Globus pallidus (tissue), 1 donor: Measurements from ENCODE around the gene GRHL1.
"Not testable (repeated sequence)": the region's sequence is repeated elsewhere in the genome, so short reads cannot be mapped to it uniquely, and the experiment has no call there.

ENCODE experiments used
- DNase-seq: peaks from one replicate; pipeline ENCODE4 v3.0.0-alpha.2; 2015; ENCODE audit warnings: low spot score

The GRHL1 gene

DNA sequence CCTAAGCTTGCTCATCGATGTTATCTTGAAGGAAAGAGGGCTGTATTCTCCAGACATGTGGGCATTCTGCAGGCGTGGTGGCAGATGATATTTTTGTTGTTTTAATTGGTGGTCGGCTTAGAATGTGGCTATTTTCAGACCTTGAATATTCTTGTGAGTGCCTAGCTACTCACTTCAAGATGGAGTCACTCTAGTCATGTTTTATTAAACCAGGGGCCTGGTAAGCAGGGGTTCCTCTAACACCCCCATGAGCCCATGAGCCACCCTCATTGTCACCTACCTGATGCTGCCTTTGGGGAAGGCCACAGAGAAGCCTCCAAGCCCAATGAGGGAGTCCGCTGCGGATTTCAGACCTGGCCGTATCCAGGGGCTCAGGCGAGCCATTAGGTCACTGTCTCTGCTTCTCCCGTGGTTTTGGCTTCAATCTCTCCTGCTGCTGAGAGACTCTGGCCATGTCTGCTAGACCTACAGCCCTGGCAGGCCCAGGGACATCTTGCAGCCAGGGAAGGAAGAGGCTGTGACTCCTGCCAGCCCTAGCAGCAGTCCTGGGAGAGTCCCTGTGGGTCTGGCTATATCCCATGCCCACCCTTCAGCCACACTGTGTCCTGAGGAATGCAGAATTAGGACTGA is 75.6 kb downstream of the GRHL1 start:
- no peak for DNase-seq

DNA sequence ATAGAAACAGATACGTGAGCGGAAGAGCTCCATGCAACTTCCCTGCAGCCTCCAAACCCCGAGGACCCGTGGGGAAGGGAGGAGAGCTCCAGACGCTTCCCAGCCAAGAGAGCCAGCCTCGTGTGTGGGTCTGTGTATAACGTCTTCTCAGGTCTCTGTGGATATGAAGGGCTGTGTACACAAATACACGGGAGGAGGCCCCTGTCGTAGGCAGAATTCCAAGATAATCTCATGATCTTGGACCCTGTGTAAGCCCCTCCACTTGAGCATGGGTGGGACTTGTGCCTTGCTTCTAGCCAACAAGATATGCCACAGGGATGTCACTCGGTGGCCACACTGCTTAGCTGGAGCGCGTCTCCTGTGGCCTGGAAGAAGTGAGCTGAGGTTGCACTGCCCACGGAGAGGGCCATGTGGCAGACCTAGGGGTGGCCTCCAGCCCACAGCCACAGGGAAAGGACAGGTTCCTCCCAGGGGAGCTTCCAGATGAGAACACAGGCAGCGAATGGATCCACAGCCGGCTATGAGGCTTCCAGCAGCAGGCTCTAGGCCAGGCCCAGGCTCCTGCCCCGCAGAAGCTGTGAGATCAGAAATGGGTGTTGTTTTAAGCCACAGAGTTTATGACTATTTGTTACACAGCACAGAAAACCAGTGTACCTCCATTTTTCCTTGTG is 76.3 kb downstream of the GRHL1 start:
- DNase-seq: no peak

DNA sequence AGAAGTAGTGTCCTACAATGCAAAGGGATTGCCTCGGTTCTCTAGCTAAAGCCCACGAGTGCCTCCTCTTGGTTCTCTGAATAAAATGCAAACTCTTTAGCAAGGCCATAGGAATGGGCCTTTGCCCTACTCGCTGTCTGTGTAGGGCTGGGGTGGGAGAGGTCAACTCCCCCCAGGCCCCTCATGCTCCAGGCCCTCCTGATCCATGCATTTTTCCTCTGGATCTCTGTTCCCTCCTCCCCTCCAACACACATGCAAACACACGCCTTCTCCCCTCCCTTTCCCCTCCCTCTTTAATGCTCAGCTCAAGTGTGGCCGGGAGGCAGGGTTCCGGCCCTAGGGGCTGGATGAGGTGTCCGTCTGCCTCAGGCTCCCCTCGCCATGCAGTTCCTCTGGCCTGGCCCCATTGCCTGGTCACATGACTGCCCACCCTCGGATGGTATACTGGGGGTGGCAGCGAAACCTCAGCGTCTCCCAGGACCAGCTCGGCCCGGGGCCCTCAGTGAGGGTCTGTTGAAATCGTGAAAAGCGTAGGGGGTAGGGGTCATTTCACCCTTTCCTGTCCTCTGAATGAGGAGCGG is 77.0 kb downstream of the GRHL1 start:
- no peak for DNase-seq

DNA sequence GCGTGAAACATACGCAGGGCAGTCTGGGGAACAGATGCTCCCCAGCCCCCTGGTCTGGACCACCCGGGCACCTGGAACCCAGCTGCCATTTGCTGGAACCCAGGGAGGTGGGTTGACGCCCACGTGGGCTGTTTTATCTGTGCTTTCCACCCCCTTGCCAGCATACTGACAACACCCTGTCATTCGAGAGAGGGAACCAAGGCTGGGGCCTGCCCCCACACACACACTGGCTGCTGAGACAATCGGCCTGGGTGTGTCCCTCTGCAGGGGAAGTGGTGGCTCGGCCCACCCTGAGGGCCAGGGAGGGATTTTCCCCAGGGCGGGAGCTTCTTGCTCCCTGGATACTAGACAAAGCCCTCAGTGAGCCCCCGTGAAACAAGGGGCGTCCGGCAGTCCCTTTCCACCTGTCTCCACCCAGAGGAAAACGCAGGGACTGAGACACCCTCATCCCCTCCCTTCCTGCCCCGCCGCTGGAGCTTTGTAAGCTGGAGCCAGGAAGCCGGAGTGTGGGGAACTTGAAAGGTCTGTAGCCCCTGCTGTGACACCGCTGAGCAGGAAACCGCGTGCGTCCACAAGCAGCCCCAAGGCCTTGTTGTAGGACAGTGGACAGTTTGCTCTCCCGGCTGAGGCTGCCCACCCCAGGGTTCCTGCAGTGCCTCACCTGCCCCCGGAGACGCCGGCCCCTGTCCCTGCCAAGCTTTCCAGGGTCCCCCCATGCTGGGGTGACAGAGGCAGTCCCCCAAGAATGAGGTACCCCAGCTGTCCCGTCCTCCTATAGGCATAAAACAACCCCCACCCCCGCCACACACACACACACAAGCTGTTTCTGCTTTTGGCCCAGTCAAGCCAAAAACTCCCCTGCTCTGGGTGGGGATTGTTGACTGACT is 77.7 kb downstream of the GRHL1 start:
- no peak for DNase-seq

DNA sequence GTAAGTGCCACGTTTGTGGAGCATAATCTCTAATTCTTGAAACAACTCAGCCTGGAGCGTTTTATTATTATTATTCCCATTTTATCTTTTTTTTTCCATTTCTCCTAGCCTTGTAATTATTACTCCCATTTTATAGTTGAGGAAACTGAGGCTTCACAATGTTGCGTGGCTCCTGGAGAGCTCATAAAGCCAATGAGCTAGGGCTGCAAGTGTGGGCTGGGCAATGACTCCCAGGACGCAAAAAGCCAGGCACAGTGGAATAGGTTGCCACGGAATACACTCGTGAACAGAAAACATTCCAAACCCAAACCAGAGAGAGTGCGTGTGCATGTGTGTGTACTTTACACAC is 78.4 kb downstream of the GRHL1 start:
- DNase-seq: no peak

DNA sequence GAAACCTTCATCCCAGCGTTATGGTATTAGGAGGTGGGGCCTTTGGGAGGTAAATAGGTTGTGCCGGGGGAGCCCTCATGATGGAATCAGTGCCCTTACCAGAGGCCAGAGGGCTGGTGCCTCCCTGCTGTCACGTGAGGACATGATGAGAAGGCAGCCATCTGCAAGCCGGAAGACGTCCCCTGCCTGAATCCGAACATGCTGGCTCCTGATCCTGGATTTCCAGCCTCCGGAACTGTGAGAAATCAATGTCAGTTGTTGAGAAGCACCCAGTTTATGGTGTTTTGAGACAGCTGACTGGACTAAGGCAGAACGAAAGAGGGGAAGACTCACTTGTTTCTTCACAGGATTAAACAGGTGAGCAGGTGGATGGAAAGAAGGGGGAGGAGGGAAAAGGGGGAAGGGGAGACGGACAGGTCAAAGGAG is 78.8 kb downstream of the GRHL1 start:
- DNase-seq: no peak

DNA sequence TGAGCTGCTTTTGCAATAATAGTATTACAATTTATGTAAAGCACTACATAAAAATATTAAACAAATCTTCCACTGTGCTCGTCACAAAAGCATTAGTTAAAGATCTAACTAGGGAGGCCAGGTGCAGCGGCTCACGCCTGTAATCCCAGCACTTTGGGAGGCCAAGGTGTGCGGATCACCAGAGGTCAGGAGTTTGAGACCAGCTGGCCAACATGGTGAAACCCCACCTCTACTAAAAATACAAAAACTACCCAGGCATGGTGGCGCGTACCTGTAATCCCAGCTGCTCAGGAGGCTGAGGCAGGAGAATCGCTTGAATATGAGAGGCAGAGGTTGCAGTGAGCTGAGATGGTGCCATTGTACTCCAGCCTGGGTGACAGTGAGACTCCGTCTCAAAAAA is 79.3 kb downstream of the GRHL1 start:
- DNase-seq: not testable (repeated sequence)

DNA sequence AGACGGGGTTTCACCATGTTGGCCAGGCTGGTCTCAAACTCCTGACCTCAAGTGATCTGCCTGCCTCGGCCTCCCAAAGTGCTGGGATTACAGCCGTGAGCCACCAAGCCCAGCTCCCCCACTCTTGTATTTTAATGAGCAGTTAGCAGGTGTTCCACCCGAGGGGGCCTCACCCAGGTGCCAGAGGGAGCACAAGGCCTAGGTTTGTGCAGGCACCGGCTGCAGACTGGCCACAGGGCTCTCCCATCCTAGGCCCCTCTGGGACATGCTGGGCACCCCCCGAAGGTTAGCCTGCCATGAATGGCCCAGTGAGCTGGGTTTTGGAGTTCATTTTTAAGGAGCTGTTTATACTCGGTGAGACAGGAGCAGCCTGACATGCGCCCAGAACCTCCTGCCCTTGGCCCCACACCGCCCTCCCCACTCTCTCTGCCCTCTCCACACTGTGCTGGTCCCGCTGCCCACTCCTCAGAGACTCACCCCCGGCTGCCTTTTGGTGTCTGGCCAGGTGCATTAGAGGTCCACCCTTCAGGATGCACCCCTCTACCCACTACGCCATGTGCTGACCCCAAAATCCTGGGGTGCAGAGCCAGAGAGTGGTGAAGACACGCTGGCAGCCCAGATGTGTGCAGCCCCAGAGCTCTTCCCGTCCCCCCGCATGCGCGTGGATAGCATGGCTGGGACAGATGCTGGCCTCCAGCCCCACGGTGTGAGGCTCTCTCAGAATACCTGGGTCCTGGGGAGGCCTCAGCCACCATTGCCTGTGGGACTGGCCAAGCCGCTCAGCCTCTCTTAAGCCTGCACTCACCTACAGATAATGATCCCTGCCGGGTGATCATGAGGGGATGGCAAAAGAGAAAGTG is 80.6 kb downstream of the GRHL1 start:
- DNase-seq: no peak

DNA sequence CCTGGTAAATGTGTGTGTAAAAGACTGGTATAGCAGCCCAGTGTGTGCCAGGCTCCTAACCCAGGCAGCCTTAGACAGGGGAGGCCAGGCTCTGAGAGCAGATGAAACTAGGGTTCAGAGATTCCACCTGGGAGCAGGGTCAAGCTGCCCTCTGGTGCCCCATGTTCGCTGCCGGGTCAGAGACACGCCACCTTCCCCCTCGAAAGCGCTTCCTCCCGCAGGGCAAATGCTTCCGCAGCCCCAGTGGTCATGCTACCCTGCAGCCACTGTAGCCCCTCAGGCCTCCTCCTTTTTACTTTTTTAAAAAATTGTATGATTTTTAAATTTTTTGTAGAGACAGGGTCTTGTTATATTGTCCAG is 81.2 kb downstream of the GRHL1 start:
- DNase-seq: no peak

DNA sequence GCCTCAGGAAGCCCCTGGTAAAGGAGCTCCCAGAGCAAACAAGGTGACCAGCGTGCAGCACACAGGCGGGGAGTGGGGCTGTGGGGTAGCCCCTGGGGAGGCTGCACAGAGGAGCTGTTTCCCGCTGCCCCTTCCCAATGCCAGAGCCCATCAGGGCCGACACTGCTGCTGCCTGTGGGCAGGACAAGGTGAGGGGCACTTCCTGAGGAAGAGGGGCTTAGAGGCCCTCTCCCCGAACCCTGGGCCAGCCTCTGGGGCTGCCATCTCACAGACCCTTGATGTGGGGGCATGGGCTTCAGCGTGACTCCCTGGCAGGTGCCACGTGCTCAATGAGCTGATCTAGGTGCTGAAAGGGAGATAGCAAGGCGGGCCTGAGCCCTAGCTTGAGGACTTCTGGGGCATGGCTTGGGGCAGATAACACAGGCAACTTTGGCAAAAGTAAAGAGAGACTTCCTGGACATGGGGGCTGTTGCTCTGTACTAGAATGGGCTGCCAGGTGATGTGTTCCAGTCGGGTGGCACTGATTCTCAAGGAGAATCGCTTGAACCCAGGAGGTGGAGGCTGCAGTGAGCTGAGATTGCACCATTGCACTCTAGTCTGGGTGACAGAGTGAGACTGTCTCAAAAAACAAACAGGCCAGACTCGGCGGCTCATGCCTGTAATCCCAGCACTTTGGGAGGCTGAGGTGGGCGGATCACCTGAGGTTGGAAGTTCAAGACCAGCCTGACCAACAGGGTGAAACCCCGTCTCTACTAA is 81.9 kb downstream of the GRHL1 start:
- DNase-seq: no peak

DNA sequence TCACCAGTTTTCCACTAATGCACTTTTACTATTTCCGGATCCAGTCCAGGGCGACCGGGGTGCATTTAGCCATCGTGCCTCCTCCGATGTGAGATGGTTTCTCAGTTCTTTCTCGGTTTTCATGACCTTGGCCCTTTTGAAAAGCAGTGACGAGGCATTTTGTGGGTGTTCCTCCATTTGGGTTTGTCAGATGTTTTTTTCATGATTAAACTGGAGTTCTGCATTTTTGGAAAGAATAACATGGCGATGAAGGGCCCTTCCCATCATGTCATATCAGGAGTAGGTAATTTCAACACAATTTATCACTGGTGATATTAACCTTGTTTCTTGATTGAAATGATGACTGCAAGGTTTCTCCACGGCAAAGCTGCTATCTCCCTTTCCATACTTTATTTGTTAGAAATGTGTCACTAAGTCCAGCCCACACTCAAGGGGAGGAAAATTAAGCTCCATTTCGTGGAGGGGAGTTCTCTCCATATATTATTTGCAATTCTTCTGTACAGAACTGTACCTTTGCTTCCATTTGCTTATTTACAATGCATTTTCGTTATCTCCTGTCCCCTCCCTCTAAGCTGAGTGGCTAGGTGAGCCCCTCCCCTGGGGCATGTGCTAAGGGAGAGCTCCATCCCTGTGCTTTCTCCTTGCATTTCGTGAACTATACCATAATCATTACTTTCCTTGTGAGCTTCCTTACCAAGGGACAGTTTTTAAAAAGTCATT is 83.0 kb downstream of the GRHL1 start:
- DNase-seq: no peak

DNA sequence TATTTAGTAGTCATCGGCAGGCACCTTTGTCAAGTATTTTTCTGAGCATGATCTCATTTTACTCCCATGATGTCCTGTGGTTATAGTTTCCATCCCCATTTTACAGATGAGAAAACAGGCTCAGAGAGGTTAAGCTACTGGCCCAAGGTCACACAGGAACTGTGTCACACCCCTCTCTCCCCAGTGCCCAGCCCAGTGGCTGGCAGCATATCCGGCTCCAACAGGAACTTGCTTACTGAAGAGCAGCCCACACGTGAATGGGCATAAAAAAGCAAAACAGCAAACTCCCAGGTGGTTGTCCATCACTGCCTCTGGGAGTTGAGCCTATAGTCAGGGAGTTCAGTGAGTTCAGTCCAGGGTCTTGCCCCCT is 83.5 kb downstream of the GRHL1 start:
- no peak for DNase-seq

DNA sequence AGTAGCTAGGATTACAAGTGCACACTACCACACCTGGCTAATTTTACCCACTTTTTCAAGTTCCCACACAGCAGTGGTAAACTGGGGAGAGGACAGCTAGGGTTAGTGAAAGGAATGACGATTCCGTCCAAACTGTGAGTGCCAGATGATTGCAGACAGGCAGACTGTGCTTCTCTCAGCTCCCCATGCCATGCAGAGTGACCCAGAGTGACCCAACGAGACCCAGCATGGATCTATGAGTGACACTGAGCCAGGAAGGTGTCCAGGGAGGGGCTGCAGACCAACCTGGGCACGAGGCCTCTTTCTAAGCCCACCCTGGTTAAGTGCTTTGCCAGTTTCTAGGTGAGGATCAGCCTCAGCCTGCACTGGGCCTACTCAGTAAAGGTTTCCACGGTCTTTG is 84.1 kb downstream of the GRHL1 start:
- no peak for DNase-seq

DNA sequence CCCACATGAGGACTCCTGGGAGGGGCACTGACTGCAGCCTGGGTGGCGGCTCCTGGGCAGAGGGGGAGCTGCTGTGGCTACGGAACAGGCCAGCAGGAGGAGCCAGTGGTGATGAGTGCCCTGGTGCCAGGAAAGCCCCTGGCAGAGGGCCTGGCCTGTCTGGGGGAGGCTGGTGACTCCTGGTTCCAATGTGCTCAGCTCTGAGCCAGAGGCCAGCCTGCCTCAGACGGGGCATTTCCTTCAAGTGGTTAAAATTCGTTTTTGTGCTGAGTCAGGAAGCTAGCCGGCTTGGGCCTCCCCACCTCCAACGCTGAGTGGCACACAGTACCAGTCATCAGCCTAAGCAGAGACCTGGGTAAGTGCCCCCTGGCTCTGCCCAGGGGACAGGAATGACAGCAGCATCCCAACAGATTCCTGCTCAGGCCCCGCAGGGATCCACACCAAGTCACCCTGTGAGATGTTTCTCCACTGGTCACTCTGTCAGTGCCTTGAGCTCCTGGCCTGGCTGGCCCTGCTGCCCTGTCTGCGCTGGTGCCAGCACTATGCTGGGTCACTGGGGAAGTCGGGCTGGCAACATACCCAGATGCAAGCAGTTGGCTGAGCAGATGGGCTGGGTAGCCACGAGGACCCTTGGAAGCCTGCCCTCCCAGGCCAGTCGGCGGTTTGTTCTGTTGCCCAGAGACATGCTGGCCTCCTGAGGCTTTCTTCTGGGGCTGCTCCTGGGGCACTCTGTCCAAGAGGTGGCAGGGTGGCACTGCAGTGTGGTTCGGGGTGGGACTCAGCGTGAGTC is 84.8 kb downstream of the GRHL1 start:
- peak; percentile 94 for DNase-seq

DNA sequence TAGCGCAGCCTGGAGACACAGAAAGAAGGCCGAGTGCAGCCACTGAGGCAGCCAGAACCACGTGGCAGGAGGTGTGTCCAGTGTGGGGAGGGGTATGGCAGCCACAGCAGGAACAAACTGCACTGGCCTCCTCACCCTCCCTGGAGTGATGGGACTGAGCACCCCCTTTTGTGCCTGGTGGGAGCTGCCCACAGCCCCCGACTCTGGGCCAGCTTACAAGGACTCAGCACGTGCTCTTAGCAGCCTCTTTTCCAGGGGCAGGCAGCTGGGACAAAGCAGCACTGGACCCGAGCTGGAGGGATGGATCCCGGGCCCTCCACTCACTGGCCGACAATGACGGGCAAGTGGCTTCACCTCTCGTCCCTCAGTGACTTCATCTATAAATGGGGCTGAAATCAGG is 86.6 kb downstream of the GRHL1 start:
- no peak for DNase-seq

DNA sequence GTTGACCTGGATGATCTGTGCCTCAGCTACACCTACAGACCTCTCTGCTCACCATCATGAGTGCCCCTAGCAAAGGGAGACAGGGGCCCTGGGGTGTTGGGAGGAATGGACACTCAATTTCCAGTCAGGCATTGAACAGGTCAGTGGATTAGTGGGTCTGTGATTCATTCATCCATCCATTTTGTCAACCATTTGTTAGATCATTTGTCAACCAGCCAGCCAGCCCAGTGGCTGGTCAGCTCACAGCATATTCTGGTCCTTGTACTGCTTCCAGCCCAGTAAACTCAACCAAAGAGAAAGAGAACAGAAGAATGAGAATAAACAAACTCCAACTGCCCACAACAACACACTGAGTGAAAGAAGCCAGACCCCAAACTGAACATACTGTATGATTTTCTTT is 87.2 kb downstream of the GRHL1 start:
- no peak for DNase-seq

DNA sequence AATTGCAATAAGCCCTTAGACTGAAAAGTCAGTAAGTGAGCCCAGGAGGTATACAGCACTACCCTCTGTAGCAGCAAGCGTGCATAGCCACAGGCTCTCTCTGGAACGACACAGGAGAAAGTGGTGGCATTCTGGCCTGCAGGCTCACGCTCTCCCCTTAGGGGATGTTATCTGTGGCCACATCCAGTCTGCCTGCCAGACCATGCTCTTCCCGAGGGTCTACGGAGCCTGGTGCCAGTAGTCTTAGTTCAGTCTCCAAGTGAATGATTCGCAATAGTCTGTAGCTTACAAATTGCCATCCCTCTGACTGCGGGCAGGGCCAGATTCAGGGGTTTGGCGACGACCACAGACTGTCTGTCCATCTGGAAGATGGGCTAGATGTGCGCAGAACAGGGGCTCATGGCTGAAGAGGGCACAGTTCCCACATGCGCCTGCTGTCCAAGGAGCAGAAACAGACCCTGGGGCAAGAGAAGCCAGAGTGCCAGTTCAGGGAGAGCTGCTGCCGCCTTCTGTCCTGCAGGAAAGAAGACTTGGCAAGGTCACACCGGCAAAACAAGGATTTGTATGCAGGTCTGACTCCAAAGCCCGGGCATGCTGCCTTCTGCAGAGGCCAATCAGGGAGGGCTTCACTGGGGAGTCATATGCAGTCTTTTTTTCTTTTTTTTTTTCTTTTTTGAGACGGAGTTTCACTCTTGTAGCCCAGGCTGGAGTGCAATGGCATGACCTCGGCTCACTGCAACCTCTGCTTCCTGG is 88.3 kb downstream of the GRHL1 start:
- peak; percentile 80 for DNase-seq

DNA sequence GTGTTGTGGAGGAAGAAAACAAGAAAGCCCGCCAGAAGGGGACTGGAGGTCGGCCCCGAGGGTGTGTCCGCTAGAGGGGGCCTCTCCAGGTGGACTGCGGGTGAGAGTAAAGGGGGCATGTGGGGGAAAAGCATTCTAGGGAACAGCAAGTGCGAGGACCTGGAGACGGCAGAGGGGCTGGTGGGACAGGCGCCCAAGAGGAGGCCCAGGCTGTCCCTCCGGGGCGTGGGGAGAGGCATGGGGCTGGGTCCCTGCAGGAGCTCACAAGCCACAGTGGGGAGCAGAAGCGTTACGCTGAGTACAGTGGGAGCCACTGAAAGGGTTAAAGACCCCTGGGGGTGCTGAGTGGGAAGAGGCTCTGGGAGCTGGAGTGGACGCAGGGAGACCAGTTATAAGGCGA is 90.2 kb downstream of the GRHL1 start:
- no peak for DNase-seq
